HK-2 (cell line): ENCODE data around the gene ENPEP.

Experiments used
- DNase-seq: peaks from one replicate; pipeline ENCODE4 v3.0.0-alpha.2; 2018; ENCODE audit not compliant: unreplicated experiment

The ENPEP gene

DNA sequence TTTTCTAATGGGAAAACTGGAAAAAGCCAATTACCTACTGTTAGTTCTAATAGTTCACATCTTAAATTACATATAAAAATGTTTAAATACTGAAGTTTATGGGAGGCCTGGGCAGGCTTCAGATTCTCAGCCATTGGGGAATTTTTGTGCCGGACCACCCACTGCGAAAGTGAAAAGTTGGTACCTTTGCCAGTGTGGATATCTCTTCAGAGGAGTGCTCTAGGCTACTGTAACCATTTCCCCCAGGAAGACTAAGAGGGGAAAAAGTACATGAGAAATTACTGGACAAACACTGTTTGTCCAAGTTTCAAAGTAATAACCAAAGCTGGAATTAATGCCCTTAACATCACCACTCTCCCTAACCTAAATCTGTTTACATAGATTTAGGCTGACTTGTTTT, 126.1 kb downstream of the ENPEP start:
- no peak for DNase-seq

GRCh38 chr4:110605077-110605476, 129.1 kb downstream of the ENPEP start:
- no peak for DNase-seq

GRCh38 chr4:110609044-110609750, 133.2 kb downstream of the ENPEP start:
- no peak for DNase-seq

DNA sequence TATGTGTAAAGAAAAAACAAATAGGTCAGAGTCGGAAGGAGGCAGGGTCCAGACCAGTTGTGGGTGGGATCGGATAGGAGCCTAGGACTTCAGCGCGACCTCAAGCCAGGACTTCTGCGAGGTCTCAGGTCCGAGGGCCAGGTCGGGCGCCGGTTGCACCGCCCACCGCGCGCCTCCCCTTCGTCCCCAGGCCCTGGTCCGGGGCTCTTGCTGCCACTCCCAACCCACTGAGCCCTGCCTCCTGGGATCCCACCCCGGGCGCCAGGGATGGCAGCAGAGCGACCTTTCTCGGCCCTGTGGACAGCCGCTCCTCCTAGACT, 134.6 kb downstream of the ENPEP start:
- no peak for DNase-seq

GRCh38 chr4:110610940-110611831, 135.2 kb downstream of the ENPEP start:
- DNase-seq: peak; percentile 95

- DNase-seq: no peak
Observed at GRCh38 chr4:110611968-110612447, 136.1 kb downstream of the ENPEP start.

DNA sequence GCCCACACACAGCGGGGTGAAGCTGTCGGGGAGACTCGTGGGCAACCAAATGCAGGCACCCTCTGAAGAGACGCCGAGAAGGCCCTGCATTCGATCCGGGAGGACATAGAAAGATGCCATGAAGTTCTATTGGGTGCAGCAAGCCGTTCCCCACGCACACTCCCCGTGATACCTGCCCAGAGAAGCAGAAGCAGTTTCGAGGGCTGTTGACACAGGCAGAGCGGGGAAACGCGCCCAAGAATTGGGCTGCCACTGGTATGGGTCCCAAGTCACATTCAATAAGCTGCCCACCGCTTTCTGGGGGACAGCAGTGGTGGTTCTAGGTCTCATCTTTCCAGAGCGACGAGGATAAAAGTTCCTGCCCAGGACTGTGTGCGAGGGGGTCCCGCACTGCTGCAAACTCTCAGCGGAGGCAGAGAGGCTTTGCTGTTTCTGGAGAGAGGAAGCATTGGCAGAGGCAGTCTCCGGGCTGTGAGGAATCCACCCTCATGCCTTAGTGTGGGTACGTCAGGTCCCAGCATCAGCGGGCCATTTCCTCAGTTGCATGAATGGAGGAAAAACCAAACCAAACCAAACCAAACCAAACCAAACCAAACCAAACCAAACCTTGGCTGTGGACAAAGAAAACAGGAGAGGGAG, 136.8 kb downstream of the ENPEP start:
- no peak for DNase-seq

DNA sequence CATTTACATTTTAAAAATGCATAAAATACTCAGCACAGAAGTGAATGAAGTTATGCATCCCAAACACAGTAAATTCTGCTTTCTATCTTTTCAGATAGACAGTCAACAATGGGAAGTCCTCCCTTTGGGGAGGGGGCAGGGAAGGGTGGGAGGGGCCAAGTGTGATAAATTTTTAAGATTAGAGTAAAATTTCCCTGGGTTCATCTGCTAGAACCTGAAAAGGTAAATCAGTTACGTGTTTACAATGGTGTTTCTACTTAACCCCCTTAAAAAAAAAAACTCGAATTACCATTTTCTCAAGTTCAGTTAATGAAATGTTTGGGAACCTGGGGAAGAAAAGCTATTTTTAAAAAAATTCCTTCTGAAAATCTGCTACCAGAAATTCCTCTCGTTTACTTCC, 137.8 kb downstream of the ENPEP start:
- DNase-seq: no peak

DNA sequence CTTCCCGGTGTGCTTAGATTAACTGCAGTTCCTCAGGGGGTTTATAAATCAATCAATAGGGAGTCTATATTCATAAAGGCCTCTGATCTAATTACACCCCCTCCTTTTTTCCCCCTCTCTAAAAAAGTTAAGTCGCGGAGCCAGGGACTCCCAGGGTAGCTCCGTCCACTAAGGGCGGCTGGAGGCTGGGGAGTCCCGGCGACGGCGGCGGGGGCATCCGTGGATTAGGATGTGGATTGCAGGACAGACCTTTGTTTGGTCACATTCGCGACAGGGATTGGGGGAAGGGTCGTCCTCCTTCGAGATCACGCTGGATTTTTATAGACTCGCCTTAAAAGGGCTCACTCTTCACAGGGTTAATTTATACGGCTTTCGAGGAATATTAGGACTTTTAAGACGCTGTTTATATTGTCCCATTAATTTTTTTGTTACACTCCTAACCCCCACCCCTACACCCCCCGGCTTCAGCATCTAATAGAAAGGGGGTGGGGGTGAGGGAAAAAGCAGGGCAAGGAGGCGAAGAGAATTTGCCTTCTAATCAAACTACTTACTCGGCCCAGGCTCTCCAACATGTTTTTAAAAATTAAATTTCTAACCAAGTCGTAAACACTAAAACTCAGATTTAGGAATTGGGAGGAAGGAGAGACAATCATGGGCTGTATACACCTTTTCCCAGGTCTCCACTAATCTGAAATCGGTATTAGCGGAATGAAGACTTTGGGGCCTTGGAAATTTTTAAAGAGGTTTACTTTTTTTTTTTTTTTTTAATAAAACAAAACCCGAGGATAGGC, 138.4 kb downstream of the ENPEP start:
- no peak for DNase-seq
